Suprapubic skin (tissue), 3 donors: Measurements from ENCODE around the gene NPW.

Experiments used
- CTCF ChIP-seq, 2 donors: fragments of 200-600 bp in 1 of 2; fragments of 450-650 bp in 1 of 2; sonication (generic) in 1 of 2; IDR thresholded peaks; one replicate each; pipeline ENCODE4 v1.5.1; 2016 to 2019; ENCODE audit warnings: antibody characterized with exemption in 2 of 2, mild to moderate bottlenecking in 1 of 2, moderate library complexity in 1 of 2
- POLR2A ChIP-seq, 2 donors: fragments of 450-650 bp; IDR thresholded peaks; one replicate each; pipeline ENCODE4 v1.6.1; 2017; ENCODE audit warnings: antibody characterized with exemption in 2 of 2, mild to moderate bottlenecking in 2 of 2, moderate library complexity in 2 of 2

- no peak for TF ChIP-seq POLR2A (IDR thresholded peaks at IDR 0.05)
- TF ChIP-seq CTCF (IDR thresholded peaks at IDR 0.05) = no peak
Measured at GRCh38 chr16:1981398-1981836, 38.2 kb upstream of the NPW start, which contains the start of gene NOXO1.
